Thyroid gland (tissue), 4 donors: ENCODE measurements around the gene ZNHIT6. TPM values are rescaled to one million over a fixed set of nuclear protein-coding genes. Genes with fewer than 3 reads are reported as not detected.

ENCODE experiments used
- DNase-seq, 2 donors: peaks; one replicate each; pipeline ENCODE4 v3.0.0-alpha.2; 2019
- H3K27ac ChIP-seq, 3 donors: fragments of 200-600 bp; sonication (generic); 1 replicate in 2 of 3; 2 replicates in 1 of 3; pipeline ENCODE4 v1.5.1; 2016 to 2019; ENCODE audit warnings: mild to moderate bottlenecking in 1 of 3, moderate library complexity in 1 of 3
- H3K27me3 ChIP-seq: fragments of 200-600 bp; sonication (generic); one replicate; pipeline ENCODE4 v1.5.1; 2019
- H3K36me3 ChIP-seq, 2 donors: fragments of 200-600 bp; sonication (generic); one replicate each; pipeline ENCODE4 v1.5.1; 2016 to 2019
- H3K4me1 ChIP-seq, 2 donors: fragments of 200-600 bp; sonication (generic); one replicate each; pipeline ENCODE4 v1.5.1; 2017 to 2019
- H3K4me3 ChIP-seq, 3 donors: fragments of 200-600 bp; sonication (generic); replicated peaks in 1 of 3; 1 replicate in 2 of 3; 2 replicates in 1 of 3; pipeline ENCODE4 v1.5.1; 2016; ENCODE audit warnings: mild to moderate bottlenecking in 1 of 3
- H3K9me3 ChIP-seq: fragments of 200-600 bp; sonication (generic); one replicate; pipeline ENCODE4 v1.5.1; 2017
- POLR2A ChIP-seq, 2 donors: fragments of 450-650 bp; IDR thresholded peaks; one replicate each; pipeline ENCODE4 v1.6.1; 2017; ENCODE audit warnings: antibody characterized with exemption in 2 of 2, mild to moderate bottlenecking in 2 of 2, moderate library complexity in 1 of 2
- WGBS, 2 donors: methylation state at CpG; one replicate each; pipeline ENCODE4 v1.1.5; 2017; 5-methylcytosine and 5-hydroxymethylcytosine counted together
- intact Hi-C: fragments of 100-400 bp; cut with DNase I; formaldehyde crosslinking; loops from one replicate; pipeline ENCODE4 v1.15.1; 2023
- total RNA-seq, 4 donors: library from RNA; depleted of rRNA; stranded (reverse); fragments of >200 nt; gene quantifications; one replicate each; pipeline ENCODE4 v1.2.3, GENCODE V29; 2016
- TF ChIP-seq, protein P1 (sequence below), 6 experiments: fragments of 200-600 bp in 3 of 6; fragments of 450-650 bp in 3 of 6; sonication (generic) in 3 of 6; IDR thresholded peaks; one replicate each; pipeline ENCODE4 v1.5.1; 2016 to 2019; ENCODE audit warnings: antibody characterized with exemption in 6 of 6, mild to moderate bottlenecking in 2 of 6, inconsistent platforms in 1 of 6, moderate library complexity in 1 of 6

ZNHIT6 gene
- total RNA-seq, 4 donors from 2014 or later, result 13.6 to 19.3 (median 14.2) TPM

DNA sequence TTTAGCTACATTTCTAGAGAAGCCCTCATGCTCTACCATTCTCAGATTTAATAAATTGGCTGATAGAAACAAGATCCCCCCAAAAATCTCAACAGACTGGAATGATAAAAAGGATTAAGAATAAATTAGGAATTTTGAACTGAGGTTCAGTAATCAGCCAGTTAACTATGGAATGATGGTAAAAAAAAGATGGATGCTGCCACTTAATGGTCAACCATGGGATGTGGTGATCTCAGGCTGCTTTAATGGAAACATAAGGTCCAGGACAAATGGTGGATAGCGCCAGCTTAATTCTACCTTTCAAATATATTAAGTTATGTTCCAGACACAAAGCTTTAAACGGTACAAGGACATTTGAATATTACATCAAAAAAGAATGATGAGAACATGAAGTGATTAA, 77.7 kb downstream of the ZNHIT6 start:
- DNase-seq, result no peak
- H3K4me3 ChIP-seq, result no peak overlapping the region
- H3K9me3 ChIP-seq, result no peaks in the 10 kb centered on the region
- H3K27ac ChIP-seq, result no peak overlapping the region
- peaks cover 13 to 15% of the 10 kb centered on the region in 2 donors for H3K4me1 ChIP-seq
- TF ChIP-seq, protein P1, sequence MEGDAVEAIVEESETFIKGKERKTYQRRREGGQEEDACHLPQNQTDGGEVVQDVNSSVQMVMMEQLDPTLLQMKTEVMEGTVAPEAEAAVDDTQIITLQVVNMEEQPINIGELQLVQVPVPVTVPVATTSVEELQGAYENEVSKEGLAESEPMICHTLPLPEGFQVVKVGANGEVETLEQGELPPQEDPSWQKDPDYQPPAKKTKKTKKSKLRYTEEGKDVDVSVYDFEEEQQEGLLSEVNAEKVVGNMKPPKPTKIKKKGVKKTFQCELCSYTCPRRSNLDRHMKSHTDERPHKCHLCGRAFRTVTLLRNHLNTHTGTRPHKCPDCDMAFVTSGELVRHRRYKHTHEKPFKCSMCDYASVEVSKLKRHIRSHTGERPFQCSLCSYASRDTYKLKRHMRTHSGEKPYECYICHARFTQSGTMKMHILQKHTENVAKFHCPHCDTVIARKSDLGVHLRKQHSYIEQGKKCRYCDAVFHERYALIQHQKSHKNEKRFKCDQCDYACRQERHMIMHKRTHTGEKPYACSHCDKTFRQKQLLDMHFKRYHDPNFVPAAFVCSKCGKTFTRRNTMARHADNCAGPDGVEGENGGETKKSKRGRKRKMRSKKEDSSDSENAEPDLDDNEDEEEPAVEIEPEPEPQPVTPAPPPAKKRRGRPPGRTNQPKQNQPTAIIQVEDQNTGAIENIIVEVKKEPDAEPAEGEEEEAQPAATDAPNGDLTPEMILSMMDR (IDR thresholded peaks at IDR 0.05), result no peak
- no peak for TF ChIP-seq POLR2A (IDR thresholded peaks at IDR 0.05)
- no peaks in the 10 kb centered on the region for H3K27me3 ChIP-seq
- no peaks in the 10 kb centered on the region for H3K36me3 ChIP-seq
- WGBS, 2 donors, result 94 to 95% methylated on average over 2 of the region's 2 CpGs
- intact Hi-C loops, result no loop called here

DNA sequence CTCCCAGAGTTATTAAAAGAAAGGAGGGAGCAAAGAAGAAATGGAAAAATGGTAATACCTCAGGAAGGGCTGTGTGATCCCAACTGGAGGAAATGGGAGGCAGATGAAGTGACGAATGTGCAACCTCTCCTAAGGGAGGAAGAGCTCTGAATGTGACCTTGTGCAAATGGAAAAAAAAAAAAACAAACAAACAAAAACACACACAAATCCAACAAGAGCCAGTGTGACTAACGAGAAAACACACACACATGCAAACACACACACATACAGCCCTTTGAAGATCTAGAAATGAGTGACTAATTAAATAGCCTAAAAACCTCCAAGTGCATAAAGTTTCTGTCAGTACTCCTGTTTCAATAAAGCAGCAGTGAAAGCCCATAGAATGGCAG, 78.7 kb downstream of the ZNHIT6 start:
- WGBS, 2 donors, result 76 to 79% methylated on average over 2 of the region's 2 CpGs
- TF ChIP-seq, protein P1 (IDR thresholded peaks at IDR 0.05), result no peak
- no peak for TF ChIP-seq POLR2A (IDR thresholded peaks at IDR 0.05)
- no peaks in the 10 kb centered on the region for H3K36me3 ChIP-seq
- DNase-seq, result no peak
- no peaks in the 10 kb centered on the region for H3K27me3 ChIP-seq
- peaks cover 13 to 15% of the 10 kb centered on the region in 2 donors for H3K4me1 ChIP-seq
- H3K4me3 ChIP-seq, result no peak overlapping the region
- peak overlapping the region; percentile 78 to 97 (median 92) for H3K27ac ChIP-seq
- intact Hi-C loops, result no loop called here
- H3K9me3 ChIP-seq, result no peaks in the 10 kb centered on the region

DNA sequence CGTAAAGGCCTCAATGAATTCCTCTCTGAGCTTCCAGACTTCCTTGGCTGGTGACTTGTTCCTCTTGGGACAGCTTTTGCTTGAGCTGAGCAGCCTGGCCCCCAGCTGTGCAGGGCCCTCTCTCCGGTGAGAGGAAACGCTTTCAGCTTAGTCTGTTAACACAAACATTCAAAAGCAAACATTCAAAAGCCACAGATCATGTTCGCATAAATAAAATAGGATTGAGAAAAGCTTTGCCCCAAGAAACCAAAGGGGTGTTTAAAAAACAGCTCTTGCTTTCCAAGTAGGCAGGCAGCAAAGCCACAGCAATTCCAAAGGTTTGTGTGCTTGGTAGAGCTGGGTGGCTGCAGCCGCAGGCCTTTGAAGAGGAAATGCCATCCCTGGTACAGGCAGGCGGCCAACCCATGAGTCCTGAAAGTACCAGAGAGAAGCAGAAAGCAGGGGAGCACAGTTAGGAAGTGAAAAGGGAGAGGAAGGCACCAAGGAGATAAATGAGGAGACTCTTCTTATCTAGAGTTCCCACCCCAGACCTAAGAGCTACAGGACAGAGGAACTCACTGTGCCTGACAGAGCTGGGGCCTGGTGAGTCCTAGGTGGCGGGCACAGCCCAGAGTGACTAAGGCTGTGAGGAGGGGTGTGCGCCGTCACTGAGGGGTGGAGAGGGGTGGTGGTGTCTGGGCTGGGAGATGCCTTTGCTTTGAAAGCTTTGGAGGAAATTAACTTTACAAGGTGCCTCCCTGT, 79.3 kb downstream of the ZNHIT6 start:
- no peak overlapping the region for H3K4me3 ChIP-seq
- H3K36me3 ChIP-seq, result no peaks in the 10 kb centered on the region
- TF ChIP-seq POLR2A (IDR thresholded peaks at IDR 0.05), result peak in 1 of 2 donors; percentile 52
- TF ChIP-seq, protein P1 (IDR thresholded peaks at IDR 0.05), result no peak
- H3K9me3 ChIP-seq, result no peaks in the 10 kb centered on the region
- peaks cover 13 to 15% of the 10 kb centered on the region in 2 donors for H3K4me1 ChIP-seq
- 36 to 42% methylated on average over 9 of the region's 9 CpGs for WGBS, 2 donors
- DNase-seq, result peak; percentile 87 to 95
- H3K27ac ChIP-seq, result peak overlapping the region; percentile 78 to 97 (median 92)
- intact Hi-C loops, result no loop called here
- H3K27me3 ChIP-seq, result no peaks in the 10 kb centered on the region

DNA sequence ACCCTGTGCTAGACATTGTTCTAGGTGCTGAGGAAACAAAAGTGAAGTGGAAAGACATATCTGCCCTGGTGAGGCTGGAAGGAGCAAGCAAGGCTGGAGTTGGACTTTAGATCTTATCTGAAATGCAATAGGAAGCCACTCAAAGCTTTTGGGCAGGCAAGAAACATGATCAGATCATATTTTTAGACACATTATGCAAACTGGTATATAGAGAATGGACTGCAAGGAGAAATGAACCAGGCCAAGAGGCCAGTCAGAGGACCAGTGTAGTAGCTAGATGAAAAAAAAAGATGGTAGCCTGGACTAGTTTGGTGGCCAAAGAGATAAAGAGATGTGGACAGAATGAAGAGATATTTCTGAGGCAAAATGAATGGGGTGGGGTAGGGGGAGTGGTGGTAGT, 81.4 kb downstream of the ZNHIT6 start:
- Histone ChIP-seq H3K36me3 (no peaks in the 10 kb centered on the region), H3K4me3 (no peak overlapping the region), H3K27ac (no peak overlapping the region), H3K4me1 (peaks cover 13 to 15% of the 10 kb centered on the region in 2 donors), H3K9me3 (no peaks in the 10 kb centered on the region), H3K27me3 (no peaks in the 10 kb centered on the region)
- TF ChIP-seq POLR2A (IDR thresholded peaks at IDR 0.05), result no peak
- TF ChIP-seq, protein P1 (IDR thresholded peaks at IDR 0.05), result no peak
- no peak for DNase-seq
- intact Hi-C loops, result no loop called here

DNA sequence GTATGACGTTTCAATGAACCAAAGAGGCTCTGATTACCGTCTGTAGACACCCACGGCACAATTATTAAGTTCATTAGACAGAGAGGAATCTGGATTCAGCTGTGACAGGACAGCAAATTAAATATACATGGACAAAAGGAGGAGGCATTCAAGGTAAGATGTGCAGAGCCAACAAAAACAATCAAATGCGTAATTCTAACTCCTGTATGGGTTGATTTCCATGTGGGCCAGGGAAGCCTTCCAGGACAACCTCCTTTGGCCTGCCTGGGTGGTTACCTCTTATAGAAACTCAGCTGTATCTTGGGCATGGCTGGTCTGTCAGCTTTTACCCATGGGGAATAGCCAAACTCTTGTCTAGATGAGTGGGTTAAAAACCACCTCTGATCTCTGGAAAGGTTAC, 83.9 kb downstream of the ZNHIT6 start:
- Histone ChIP-seq H3K36me3 (no peaks in the 10 kb centered on the region), H3K4me1 (peaks cover 12 to 14% of the 10 kb centered on the region in 2 donors), H3K27me3 (no peaks in the 10 kb centered on the region), H3K27ac (no peak overlapping the region), H3K9me3 (no peaks in the 10 kb centered on the region), H3K4me3 (no peak overlapping the region)
- 91 to 94% methylated on average over 4 of the region's 4 CpGs for WGBS, 2 donors
- no peak for DNase-seq
- intact Hi-C loops, result no loop called here
- TF ChIP-seq, protein P1 (IDR thresholded peaks at IDR 0.05), result no peak
- no peak for TF ChIP-seq POLR2A (IDR thresholded peaks at IDR 0.05)
